Fibroblast of lung (primary cell): Measurements from ENCODE around the gene LCLAT1.

ENCODE experiments used
- EZH2 ChIP-seq: IDR thresholded peaks from 2 replicates; pipeline ENCODE4 v1.5.1; 2012; ENCODE audit warnings: low read length, control low read depth, mild to moderate bottlenecking; ENCODE audit errors: missing control alignments
- TF ChIP-seq, protein P1 (sequence below), 2 donors: IDR thresholded peaks in 1 of 2; conservative IDR thresholded peaks in 1 of 2; 1 replicate in 1 of 2; 2 replicates in 1 of 2; pipeline ENCODE4 v1.5.1; 2011 to 2012; ENCODE audit warnings: low read length in 2 of 2, control low read depth in 1 of 2, inconsistent platforms in 1 of 2, low read depth in 1 of 2, mild to moderate bottlenecking in 1 of 2

GRCh38 chr2:30636311-30636710, 189.3 kb downstream of the LCLAT1 start:
- TF ChIP-seq EZH2 = no peak
- TF ChIP-seq, protein P1, sequence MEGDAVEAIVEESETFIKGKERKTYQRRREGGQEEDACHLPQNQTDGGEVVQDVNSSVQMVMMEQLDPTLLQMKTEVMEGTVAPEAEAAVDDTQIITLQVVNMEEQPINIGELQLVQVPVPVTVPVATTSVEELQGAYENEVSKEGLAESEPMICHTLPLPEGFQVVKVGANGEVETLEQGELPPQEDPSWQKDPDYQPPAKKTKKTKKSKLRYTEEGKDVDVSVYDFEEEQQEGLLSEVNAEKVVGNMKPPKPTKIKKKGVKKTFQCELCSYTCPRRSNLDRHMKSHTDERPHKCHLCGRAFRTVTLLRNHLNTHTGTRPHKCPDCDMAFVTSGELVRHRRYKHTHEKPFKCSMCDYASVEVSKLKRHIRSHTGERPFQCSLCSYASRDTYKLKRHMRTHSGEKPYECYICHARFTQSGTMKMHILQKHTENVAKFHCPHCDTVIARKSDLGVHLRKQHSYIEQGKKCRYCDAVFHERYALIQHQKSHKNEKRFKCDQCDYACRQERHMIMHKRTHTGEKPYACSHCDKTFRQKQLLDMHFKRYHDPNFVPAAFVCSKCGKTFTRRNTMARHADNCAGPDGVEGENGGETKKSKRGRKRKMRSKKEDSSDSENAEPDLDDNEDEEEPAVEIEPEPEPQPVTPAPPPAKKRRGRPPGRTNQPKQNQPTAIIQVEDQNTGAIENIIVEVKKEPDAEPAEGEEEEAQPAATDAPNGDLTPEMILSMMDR (conservative IDR thresholded peaks at IDR 0.05 in 1 of 2, IDR thresholded peaks at IDR 0.05 in 1 of 2; ENCODE audit: low read depth in 1 of 2, low read length in 2 of 2) = no peak
